GM12878 (cell line): Measurements from ENCODE around the gene LRRC61. TPM values are rescaled to one million over a fixed set of nuclear protein-coding genes. Genes with fewer than 3 reads are reported as not detected.

Source experiments
- ATAC-seq: fragments of 200-7000 bp; cut with Tn5 transposase; 3 replicates; pipeline ENCODE4 v1.9.1; 2020; ENCODE audit warnings: mild to moderate bottlenecking, moderate library complexity
- BruUV-seq: library from RNA; stranded (reverse); fragments of 400-500 nt; replicated peaks from 2 replicates; lab custom pipeline; 2021; lab: Mats Ljungman, UMichigan
- CTCF ChIA-PET: fragments of 300-600 bp; sonication (Branson Sonifier 250); formaldehyde crosslinking; extraction: SDS; loops from one replicate; lab custom pipeline; 2021; ENCODE audit warnings: inconsistent platforms; lab: Yijun Ruan, JAX
- POLR2A ChIA-PET: fragments of 350-600 bp; formaldehyde crosslinking; extraction: SDS; loops from one replicate; lab custom pipeline; 2021; ENCODE audit warnings: inconsistent platforms; lab: Charles Lee
- RAD21 ChIA-PET: fragments of 300-600 bp; sonication (Branson Sonifier 250); formaldehyde crosslinking; loops from one replicate; lab custom pipeline; 2023; ENCODE audit warnings: antibody characterized with exemption; ENCODE audit not compliant: unreplicated experiment; lab: Charles Lee
- SMC1A ChIA-PET: fragments of 300-600 bp; sonication (Branson Sonifier 250); formaldehyde crosslinking; loops from one replicate; lab custom pipeline; 2023; ENCODE audit not compliant: unreplicated experiment, uncharacterized antibody; lab: Charles Lee
- DNase-seq: peaks from one replicate; pipeline ENCODE4 v3.0.0-alpha.2; 2011; ENCODE audit warnings: low read depth, low spot score
- FAIRE-seq: peaks from 3 replicates; lab custom pipeline; 2011; peaks lifted over from hg19 to GRCh38; lab: Jason Lieb, UNC
- H2AFZ ChIP-seq: 2 replicates; pipeline ENCODE4 v1.6.0; 2011; ENCODE audit warnings: low read depth, low read length, control low read depth; ENCODE audit not compliant: control insufficient read depth
- H3K27ac ChIP-seq: 2 replicates; pipeline ENCODE4 v1.5.1; 2011; ENCODE audit warnings: control low read depth; ENCODE audit not compliant: control insufficient read depth, insufficient read depth
- H3K27me3 ChIP-seq, 2 experiments: replicated peaks in 1 of 2; 2 replicates each; pipeline versions ENCODE4 v1.6.0 to v1.6.1; 2011; ENCODE audit warnings: low read length in 1 of 2; ENCODE audit not compliant: control insufficient read depth in 2 of 2, insufficient read depth in 2 of 2
- H3K36me3 ChIP-seq, 2 experiments: 2 replicates each; pipeline ENCODE4 v1.5.1; 2011; ENCODE audit warnings: low read length in 1 of 2; ENCODE audit not compliant: control insufficient read depth in 2 of 2, insufficient read depth in 2 of 2
- H3K4me1 ChIP-seq: 2 replicates; pipeline ENCODE4 v1.6.1; 2011; ENCODE audit warnings: mild to moderate bottlenecking, low read length, moderate library complexity, mixed read lengths; ENCODE audit not compliant: control insufficient read depth, insufficient read depth
- H3K4me2 ChIP-seq: 2 replicates; pipeline ENCODE4 v1.6.0; 2011; ENCODE audit warnings: control low read depth; ENCODE audit not compliant: control insufficient read depth, insufficient read depth
- H3K4me3 ChIP-seq: fragments of 200-600 bp; sonication (generic); 2 replicates; pipeline ENCODE4 v1.5.1; 2016
- H3K79me2 ChIP-seq: 2 replicates; pipeline ENCODE4 v1.6.0; 2011; ENCODE audit warnings: low read length; ENCODE audit not compliant: control insufficient read depth, insufficient read depth
- H3K9ac ChIP-seq: 2 replicates; pipeline ENCODE4 v1.8.0; 2011; ENCODE audit warnings: low read length, control low read depth, mixed read lengths; ENCODE audit not compliant: control insufficient read depth, insufficient read depth
- H3K9me3 ChIP-seq: replicated peaks from 3 replicates; pipeline ENCODE4 v1.5.1; 2011; ENCODE audit warnings: mild to moderate bottlenecking, low read length; ENCODE audit not compliant: control insufficient read depth, insufficient read depth
- H4K20me1 ChIP-seq: 2 replicates; pipeline ENCODE4 v1.6.0; 2011; ENCODE audit not compliant: control insufficient read depth, insufficient read depth
- ASH2L ChIP-seq: fragments of 300-600, 200-600 bp; sonication (generic); IDR thresholded peaks from 2 replicates; pipeline ENCODE4 v1.6.1; 2017; ENCODE audit warnings: low read depth, mild to moderate bottlenecking, borderline replicate concordance
- E4F1 ChIP-seq: fragments of 450-650 bp; IDR thresholded peaks from 2 replicates; pipeline ENCODE4 v1.6.1; 2018; ENCODE audit warnings: borderline replicate concordance, mild to moderate bottlenecking; ENCODE audit not compliant: partially characterized antibody
- HSF1 ChIP-seq: fragments of 150-350 bp; IDR thresholded peaks from 2 replicates; pipeline ENCODE4 v1.6.1; 2014; ENCODE audit warnings: mild to moderate bottlenecking, low read depth, low read length
- MAX ChIP-seq: IDR thresholded peaks from 2 replicates; pipeline ENCODE4 v1.6.1; 2012; ENCODE audit warnings: low read depth, low read length, improper control_type of control experiment
- NFIC ChIP-seq: IDR thresholded peaks from 2 replicates; pipeline ENCODE4 v1.6.1; 2012; ENCODE audit warnings: low read depth, mild to moderate bottlenecking, inconsistent platforms, low read length, moderate library complexity
- NFXL1 ChIP-seq: fragments of 450-650 bp; IDR thresholded peaks from 2 replicates; pipeline ENCODE4 v1.6.1; 2017; ENCODE audit warnings: antibody characterized with exemption, mild to moderate bottlenecking, borderline replicate concordance
- NRF1 ChIP-seq: conservative IDR thresholded peaks from 2 replicates; pipeline ENCODE4 v1.6.1; 2011; ENCODE audit warnings: mild to moderate bottlenecking, low read depth, low read length, improper control_type of control experiment
- SRF ChIP-seq, 2 experiments: IDR thresholded peaks; 2 replicates each; pipeline ENCODE4 v1.6.1; 2011; ENCODE audit warnings: low read depth in 2 of 2, low read length in 2 of 2, mild to moderate bottlenecking in 1 of 2, moderate library complexity in 1 of 2
- SUPT20H ChIP-seq: IDR thresholded peaks from 2 replicates; pipeline ENCODE4 v1.6.1; 2011; ENCODE audit warnings: low read depth, mild to moderate bottlenecking, low read length, moderate library complexity, borderline replicate concordance; ENCODE audit not compliant: control insufficient read depth
- USF2 ChIP-seq: IDR thresholded peaks from 2 replicates; pipeline ENCODE4 v1.6.1; 2011; ENCODE audit warnings: low read depth, low read length, improper control_type of control experiment, borderline replicate concordance
- WGBS: methylation state at CpG from one replicate; pipeline ENCODE4 v1.1.6; 2016; ENCODE audit warnings: low lambda C conversion rate; ENCODE audit not compliant: insufficient replicate concordance, insufficient coverage; ENCODE audit errors: missing lambda C conversion rate; 5-methylcytosine and 5-hydroxymethylcytosine counted together
- in situ Hi-C: fragments of 300-500 bp; cut with MboI; formaldehyde crosslinking; loops from 9 replicates; pipeline ENCODE4 v1.14.3; 2018; ENCODE audit warnings: mixed read lengths
- intact Hi-C: fragments of 100-400 bp; cut with micrococcal nuclease; formaldehyde crosslinking; loops from one replicate; pipeline ENCODE4 v1.14.2; 2022; ENCODE audit not compliant: unreplicated experiment
- polyA plus RNA-seq, 11 experiments: library from polyadenylated mRNA; depleted of rRNA in 4 of 11; unstranded in 6 of 11; stranded (reverse) in 5 of 11; fragments of >200 nt; fragmentation: Nextera tagmentation in 4 of 11; fragmentation: Illumina TruSeq in 1 of 11; extraction: Ambion mirVana in 4 of 11; extraction: Trizol in 1 of 11; gene quantifications; 1 replicate in 1 of 11; 2 replicates in 10 of 11; pipeline versions ENCODE4 v1.2.1 to v1.2.3, GENCODE V29; 2011 to 2016; ENCODE audit warnings: inconsistent platforms in 2 of 11, missing spikeins in 2 of 11, low read depth in 1 of 11
- total RNA-seq, 4 experiments: library from RNA; depleted of rRNA in 3 of 4; stranded (reverse); fragments of >200 nt in 3 of 4; fragmentation: Illumina TruSeq in 1 of 4; extraction: Trizol in 1 of 4; gene quantifications; 2 replicates each; pipeline versions ENCODE4 v1.2.1 to v1.2.3, GENCODE V29; 2013 to 2021

Gene LRRC61
- total and polyA plus RNA-seq, 10 of the 15 experiments (the other 5 are each of a cell fraction or from before 2014, with no cell fraction given) = 1.4 to 54.2 (median 21.8) TPM

- Histone ChIP-seq H4K20me1 (no peaks in the 10 kb centered on the region), H3K36me3 (peaks cover 0 to 7% of the 10 kb centered on the region in 2 experiments; a peak in 2 of 4 replicates), H3K27ac (no peak overlapping the region), H3K9me3 (no peaks in the 10 kb centered on the region), H3K79me2 (no peaks in the 10 kb centered on the region), H2AFZ (no peak overlapping the region), H3K4me3 (no peak overlapping the region), H3K4me2 (no peak overlapping the region), H3K9ac (no peak overlapping the region), H3K4me1 (peaks cover 8% of the 10 kb centered on the region), H3K27me3 (peaks cover 0 to 4% of the 10 kb centered on the region in 2 experiments; a peak in 2 of 4 replicates)
- FAIRE-seq = no peak
- in situ Hi-C loops = no loop called here
- no peak for ATAC-seq
- TF ChIP-seq SRF (IDR thresholded peaks at IDR 0.05; ENCODE audit: low read depth in 2 of 2, low read length in 2 of 2) (no peak), NFIC (no peak), NRF1 (no peak), USF2 (no peak), MAX (no peak)
- SMC1A ChIA-PET = interaction anchor here (0.7 kb wide), 1 partner anchor 398 kb away, joined by 3 read pairs; no protein-coding TSS in a partner anchor
- BruUV-seq = no TSS peak
- RAD21 ChIA-PET = no interaction called here
- WGBS = 96% methylated on average over 14 of the region's 18 CpGs
- intact Hi-C loops = no loop called here
- DNase-seq = no peak
- CTCF ChIA-PET = no interaction called here
- POLR2A ChIA-PET = no interaction called here
These were observed 14.0 kb downstream of the LRRC61 start for GRCh38 chr7:150337179-150337578.

GRCh38 chr7:150337659-150338081 is 14.5 kb downstream of the LRRC61 start:
- no TSS peak for BruUV-seq
- intact Hi-C loops = no loop called here
- in situ Hi-C loops = no loop called here

More at GRCh38 chr7:150337659-150338081, 14.5 kb downstream of the LRRC61 start:
- no peak overlapping the region for H3K9ac ChIP-seq
- FAIRE-seq = no peak
- no peak overlapping the region for H3K27ac ChIP-seq
- H3K4me3 ChIP-seq = no peak overlapping the region
- peaks cover 0 to 5% of the 10 kb centered on the region in 2 experiments; a peak in 2 of 4 replicates for H3K27me3 ChIP-seq
- ChIA-PET SMC1A (interaction anchor here (0.7 kb wide), 1 partner anchor 398 kb away, joined by 3 read pairs; no protein-coding TSS in a partner anchor), POLR2A (no interaction called here), CTCF (no interaction called here), RAD21 (no interaction called here)
- H3K9me3 ChIP-seq = no peaks in the 10 kb centered on the region; the same call in 2 of the 3 replicates
- H3K4me2 ChIP-seq = no peak overlapping the region
- 69% methylated on average over 6 of the region's 6 CpGs for WGBS
- peaks cover 8% of the 10 kb centered on the region for H3K4me1 ChIP-seq
- ATAC-seq = no peak
- no peak for DNase-seq
- H2AFZ ChIP-seq = no peak overlapping the region
- H4K20me1 ChIP-seq = no peaks in the 10 kb centered on the region
- no peaks in the 10 kb centered on the region for H3K79me2 ChIP-seq
- H3K36me3 ChIP-seq = peaks cover 0 to 7% of the 10 kb centered on the region in 2 experiments; a peak in 2 of 4 replicates
- TF ChIP-seq NFXL1 (no peak), ASH2L (no peak), E4F1 (no peak), HSF1 (no peak), SUPT20H (no peak)
